Ovary (tissue), 9 donors: ENCODE measurements around the gene SLC26A1. TPM values are rescaled to one million over a fixed set of nuclear protein-coding genes. Genes with fewer than 3 reads are reported as not detected.

Source experiments
- DNase-seq, 5 donors: peaks; one replicate each; pipeline ENCODE4 v3.0.0-alpha.2; 2019 to 2020
- H3K27ac ChIP-seq, 2 donors: fragments of 200-600 bp; one replicate each; pipeline versions ENCODE4 v1.5.1 to v1.8.0; 2019 to 2022
- H3K27me3 ChIP-seq: fragments of 200-600 bp; one replicate; pipeline ENCODE4 v1.8.0; 2022
- H3K36me3 ChIP-seq: fragments of 200-600 bp; sonication (generic); one replicate; pipeline ENCODE4 v1.5.1; 2019
- H3K4me1 ChIP-seq: one replicate; pipeline ENCODE4 v1.8.1; 2013; ENCODE audit warnings: mild to moderate bottlenecking, moderate library complexity; ENCODE audit not compliant: insufficient read depth
- H3K4me3 ChIP-seq: fragments of 200-600 bp; sonication (generic); one replicate; pipeline ENCODE4 v1.5.1; 2017
- H3K9me3 ChIP-seq, 2 donors: fragments of 200-600 bp in 1 of 2; sonication (generic) in 1 of 2; one replicate each; pipeline versions ENCODE4 v1.5.1 to v1.8.1; 2013 to 2019; ENCODE audit warnings: mild to moderate bottlenecking in 1 of 2, moderate library complexity in 1 of 2
- EP300 ChIP-seq: sonication (generic); formaldehyde crosslinking; IDR thresholded peaks from one replicate; pipeline ENCODE4 v1.6.1; 2017; ENCODE audit warnings: antibody characterized with exemption
- POLR2A ChIP-seq: fragments of 450-650 bp; IDR thresholded peaks from one replicate; pipeline ENCODE4 v1.6.1; 2017; ENCODE audit warnings: antibody characterized with exemption, mild to moderate bottlenecking, moderate library complexity
- WGBS, 3 donors: extraction: QIAGEN DNeasy Blood & Tissue Kit in 1 of 3; methylation state at CpG; one replicate each; pipeline versions ENCODE4 v1.1.5 to v1.1.7; 2013 to 2017; 5-methylcytosine and 5-hydroxymethylcytosine counted together
- intact Hi-C, 4 donors: fragments of 100-400 bp; cut with DNase I; formaldehyde crosslinking; loops; one replicate each; pipeline versions ENCODE4 v1.11.0 to v1.15.1; 2022 to 2023
- polyA plus RNA-seq, 2 donors: library from polyadenylated mRNA; stranded (reverse); fragments of 200-250 nt in 1 of 2; fragments of 350-450 nt in 1 of 2; fragmentation: Illumina TruSeq in 1 of 2; extraction: RNeasy Lipid Tissue Mini Kit (QIAGEN cat#74804) in 1 of 2; gene quantifications; one replicate each; pipeline ENCODE4 v1.2.3, GENCODE V29; 2013 to 2014
- total RNA-seq, 7 donors: library from RNA; depleted of rRNA in 2 of 7; stranded (reverse); fragments of >200 nt in 2 of 7; fragmentation: NEBNext Ultra II Directional in 3 of 7; extraction: Animal tissue kit (Norgen Biotek cat#: 25700) in 3 of 7; gene quantifications; one replicate each; pipeline versions ENCODE4 v1.1.0 to v1.2.4, GENCODE V29; 2016 to 2023
- TF ChIP-seq, protein P1 (sequence below), 3 donors: fragments of 450-650 bp in 2 of 3; fragments of 200-600 bp in 1 of 3; IDR thresholded peaks; one replicate each; pipeline versions ENCODE4 v1.5.1 to v1.8.0; 2016 to 2022; ENCODE audit warnings: antibody characterized with exemption in 3 of 3, mild to moderate bottlenecking in 1 of 3
- donor health status: DM: no; HTN: no; CAD: no; lungs with moderate emphysema.
- donor health status: DM: no; HTN: no; CAD: no.
- donor health status: Bipolar disorder and iron deficiency.
- donor health status: DM: yes; HTN: yes; CAD: no.
- donor health status: DM: no; HTN: no; CAD: no.
- donor health status: DM: yes; HTN: yes; CAD: no.

Gene SLC26A1
- total and polyA plus RNA-seq, 9 donors: 0.10 to 1.1 (median 0.25) TPM; not detected in 1

DNA sequence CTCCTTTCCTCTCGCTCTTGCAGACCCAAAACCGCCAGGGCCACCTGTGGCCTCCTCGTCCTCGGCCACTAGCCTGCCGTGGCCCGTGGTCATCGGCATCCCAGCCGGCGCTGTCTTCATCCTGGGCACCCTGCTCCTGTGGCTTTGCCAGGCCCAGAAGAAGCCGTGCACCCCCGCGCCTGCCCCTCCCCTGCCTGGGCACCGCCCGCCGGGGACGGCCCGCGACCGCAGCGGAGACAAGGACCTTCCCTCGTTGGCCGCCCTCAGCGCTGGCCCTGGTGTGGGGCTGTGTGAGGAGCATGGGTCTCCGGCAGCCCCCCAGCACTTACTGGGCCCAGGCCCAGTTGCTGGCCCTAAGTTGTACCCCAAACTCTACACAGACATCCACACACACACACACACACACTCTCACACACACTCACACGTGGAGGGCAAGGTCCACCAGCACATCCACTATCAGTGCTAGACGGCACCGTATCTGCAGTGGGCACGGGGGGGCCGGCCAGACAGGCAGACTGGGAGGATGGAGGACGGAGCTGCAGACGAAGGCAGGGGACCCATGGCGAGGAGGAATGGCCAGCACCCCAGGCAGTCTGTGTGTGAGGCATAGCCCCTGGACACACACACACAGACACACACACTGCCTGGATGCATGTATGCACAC lies 31.8 kb upstream of the SLC26A1 start:
- WGBS, 3 donors: 85 to 87% (median 86%) methylated on average over 32 of the region's 32 CpGs

DNA sequence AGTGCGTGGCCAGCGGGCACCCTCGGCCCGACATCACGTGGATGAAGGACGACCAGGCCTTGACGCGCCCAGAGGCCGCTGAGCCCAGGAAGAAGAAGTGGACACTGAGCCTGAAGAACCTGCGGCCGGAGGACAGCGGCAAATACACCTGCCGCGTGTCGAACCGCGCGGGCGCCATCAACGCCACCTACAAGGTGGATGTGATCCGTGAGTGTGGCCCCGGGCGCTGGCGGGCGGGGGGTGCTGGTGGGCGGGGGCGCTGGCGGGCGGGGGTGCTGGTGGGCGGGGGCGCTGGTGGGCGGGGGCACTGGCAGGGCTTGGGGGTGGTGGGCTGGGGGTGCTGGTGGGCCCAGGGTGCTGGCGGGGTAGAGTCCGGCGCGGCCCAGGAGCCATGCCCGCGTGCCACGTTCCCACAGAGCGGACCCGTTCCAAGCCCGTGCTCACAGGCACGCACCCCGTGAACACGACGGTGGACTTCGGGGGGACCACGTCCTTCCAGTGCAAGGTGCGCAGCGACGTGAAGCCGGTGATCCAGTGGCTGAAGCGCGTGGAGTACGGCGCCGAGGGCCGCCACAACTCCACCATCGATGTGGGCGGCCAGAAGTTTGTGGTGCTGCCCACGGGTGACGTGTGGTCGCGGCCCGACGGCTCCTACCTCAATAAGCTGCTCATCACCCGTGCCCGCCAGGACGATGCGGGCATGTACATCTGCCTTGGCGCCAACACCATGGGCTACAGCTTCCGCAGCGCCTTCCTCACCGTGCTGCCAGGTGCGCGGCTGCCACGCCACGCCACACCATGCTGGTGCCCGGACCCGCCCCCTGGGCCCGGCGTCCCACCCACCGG lies 30.9 kb upstream of the SLC26A1 start:
- Histone ChIP-seq H3K36me3 (no peaks in the 10 kb centered on the region), H3K27me3 (no peaks in the 10 kb centered on the region), H3K27ac (no peak overlapping the region), H3K4me1 (peaks cover 3% of the 10 kb centered on the region), H3K4me3 (no peak overlapping the region), H3K9me3 (no peaks in the 10 kb centered on the region)
- intact Hi-C loops: no loop called here
- no peak for DNase-seq
- WGBS, 3 donors: 94 to 96% (median 94%) methylated on average over 77 to 83 of the region's 83 CpGs
- TF ChIP-seq, protein P1, sequence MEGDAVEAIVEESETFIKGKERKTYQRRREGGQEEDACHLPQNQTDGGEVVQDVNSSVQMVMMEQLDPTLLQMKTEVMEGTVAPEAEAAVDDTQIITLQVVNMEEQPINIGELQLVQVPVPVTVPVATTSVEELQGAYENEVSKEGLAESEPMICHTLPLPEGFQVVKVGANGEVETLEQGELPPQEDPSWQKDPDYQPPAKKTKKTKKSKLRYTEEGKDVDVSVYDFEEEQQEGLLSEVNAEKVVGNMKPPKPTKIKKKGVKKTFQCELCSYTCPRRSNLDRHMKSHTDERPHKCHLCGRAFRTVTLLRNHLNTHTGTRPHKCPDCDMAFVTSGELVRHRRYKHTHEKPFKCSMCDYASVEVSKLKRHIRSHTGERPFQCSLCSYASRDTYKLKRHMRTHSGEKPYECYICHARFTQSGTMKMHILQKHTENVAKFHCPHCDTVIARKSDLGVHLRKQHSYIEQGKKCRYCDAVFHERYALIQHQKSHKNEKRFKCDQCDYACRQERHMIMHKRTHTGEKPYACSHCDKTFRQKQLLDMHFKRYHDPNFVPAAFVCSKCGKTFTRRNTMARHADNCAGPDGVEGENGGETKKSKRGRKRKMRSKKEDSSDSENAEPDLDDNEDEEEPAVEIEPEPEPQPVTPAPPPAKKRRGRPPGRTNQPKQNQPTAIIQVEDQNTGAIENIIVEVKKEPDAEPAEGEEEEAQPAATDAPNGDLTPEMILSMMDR (IDR thresholded peaks at IDR 0.05): no peak
- TF ChIP-seq POLR2A (no peak), EP300 (no peak)

More for the DNA sequence above, 31.8 kb upstream of the SLC26A1 start:
- no peaks in the 10 kb centered on the region for H3K9me3 ChIP-seq
- intact Hi-C loops: no loop called here
- no peak overlapping the region for H3K4me3 ChIP-seq
- H3K27me3 ChIP-seq: no peaks in the 10 kb centered on the region
- no peak for DNase-seq
- no peaks in the 10 kb centered on the region for H3K36me3 ChIP-seq
- peaks cover 2% of the 10 kb centered on the region for H3K4me1 ChIP-seq
- no peak overlapping the region for H3K27ac ChIP-seq
- no peak for TF ChIP-seq POLR2A
- TF ChIP-seq, protein P1 (IDR thresholded peaks at IDR 0.05): no peak
- TF ChIP-seq EP300: no peak

DNA sequence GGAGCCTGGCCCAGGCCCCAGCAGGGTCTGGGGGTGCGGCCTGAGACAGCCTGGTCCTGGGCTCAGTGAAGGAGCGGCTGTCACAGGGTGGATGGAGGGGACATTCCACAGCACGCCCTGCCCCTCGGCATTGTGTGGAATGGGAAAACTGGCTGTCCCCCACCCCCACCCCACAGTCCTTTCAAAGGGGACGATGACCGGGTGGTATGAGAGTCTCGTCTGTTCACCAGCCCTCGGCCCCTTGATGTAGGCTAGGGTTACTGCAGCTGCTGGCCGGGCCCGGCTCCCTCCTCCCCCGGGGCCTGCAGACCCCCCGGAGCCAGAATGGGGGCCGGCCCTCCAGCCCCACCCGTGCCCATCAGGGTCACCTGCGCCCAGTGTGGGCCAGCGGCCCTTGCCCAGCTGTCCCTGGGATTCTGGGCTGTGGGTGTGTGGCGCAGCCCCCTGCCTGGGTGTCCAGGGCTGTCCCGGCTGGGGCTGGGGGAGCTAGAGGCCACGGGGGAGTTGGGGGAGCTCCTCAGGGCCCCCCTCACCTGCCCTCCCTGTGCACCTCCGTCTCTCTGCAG lies 30.0 kb upstream of the SLC26A1 start:
- intact Hi-C loops: no loop called here
- Histone ChIP-seq H3K27ac (no peak overlapping the region), H3K4me3 (no peak overlapping the region), H3K27me3 (no peaks in the 10 kb centered on the region), H3K9me3 (no peaks in the 10 kb centered on the region), H3K4me1 (peaks cover 10% of the 10 kb centered on the region), H3K36me3 (no peaks in the 10 kb centered on the region)
- TF ChIP-seq POLR2A (no peak), EP300 (no peak)
- TF ChIP-seq, protein P1 (IDR thresholded peaks at IDR 0.05): no peak
- DNase-seq: no peak
- 88 to 89% (median 89%) methylated on average over 19 to 20 of the region's 20 CpGs for WGBS, 3 donors

DNA sequence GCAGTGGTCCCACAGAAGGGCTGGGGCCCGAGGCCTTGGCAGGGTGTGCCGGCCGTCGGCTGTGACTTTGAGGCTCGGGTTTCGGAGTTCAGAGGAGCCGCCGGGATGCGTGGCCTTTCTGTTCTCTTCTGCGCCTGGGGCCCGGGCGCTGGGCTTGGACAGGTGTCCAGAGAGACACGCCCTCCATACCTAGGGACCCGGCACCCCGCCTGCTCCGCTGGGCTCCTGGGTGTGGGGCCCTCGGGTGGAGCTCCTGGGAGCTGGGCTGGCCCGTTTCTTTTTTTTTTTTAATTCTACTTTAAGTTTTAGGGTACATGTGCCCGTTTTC lies 29.5 kb upstream of the SLC26A1 start:
- Histone ChIP-seq H3K27ac (no peak overlapping the region), H3K4me1 (peaks cover 14% of the 10 kb centered on the region), H3K27me3 (no peaks in the 10 kb centered on the region), H3K36me3 (no peaks in the 10 kb centered on the region), H3K9me3 (no peaks in the 10 kb centered on the region), H3K4me3 (no peak overlapping the region)
- WGBS, 3 donors: 88 to 91% (median 89%) methylated on average over 18 to 19 of the region's 19 CpGs
- TF ChIP-seq POLR2A (no peak), EP300 (no peak)
- TF ChIP-seq, protein P1 (IDR thresholded peaks at IDR 0.05): no peak
- intact Hi-C loops: no loop called here
- no peak for DNase-seq
